Stimulated activated CD8-positive, alpha-beta memory T cell treated with anti-CD3 and anti-CD28 coated beads, Interleukin-15, amount 100 ng/mL, for 24 hours (primary cell): ENCODE data around the gene CCL22.
"Not testable (repeated sequence)": the region's sequence is repeated elsewhere in the genome, so short reads cannot be mapped to it uniquely, and the experiment has no call there.

Experiments used
- DNase-seq: peaks from one replicate; pipeline ENCODE4 v3.0.0-alpha.2; 2020; ENCODE audit warnings: low read depth

The CCL22 gene

DNA sequence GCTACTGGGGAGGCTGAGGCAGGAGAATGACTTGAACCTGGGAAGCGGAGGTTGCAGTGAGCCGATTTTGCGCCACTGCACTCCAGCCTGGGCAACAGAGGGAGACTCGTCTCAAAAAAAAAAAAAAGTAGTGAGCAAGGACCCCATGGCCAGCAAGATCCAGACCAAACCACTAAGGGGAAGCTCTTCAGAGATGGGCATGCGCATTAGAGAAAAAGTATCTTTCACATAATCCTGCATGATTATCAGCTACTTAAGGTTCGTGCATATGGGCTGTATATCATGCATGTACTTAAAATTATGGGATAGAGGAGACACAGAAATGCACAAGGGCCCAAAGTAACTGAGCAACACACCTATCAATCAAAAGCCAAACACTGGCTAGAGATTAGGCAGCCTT is 10.7 kb upstream of the CCL22 start:
- DNase-seq: no peak

DNA sequence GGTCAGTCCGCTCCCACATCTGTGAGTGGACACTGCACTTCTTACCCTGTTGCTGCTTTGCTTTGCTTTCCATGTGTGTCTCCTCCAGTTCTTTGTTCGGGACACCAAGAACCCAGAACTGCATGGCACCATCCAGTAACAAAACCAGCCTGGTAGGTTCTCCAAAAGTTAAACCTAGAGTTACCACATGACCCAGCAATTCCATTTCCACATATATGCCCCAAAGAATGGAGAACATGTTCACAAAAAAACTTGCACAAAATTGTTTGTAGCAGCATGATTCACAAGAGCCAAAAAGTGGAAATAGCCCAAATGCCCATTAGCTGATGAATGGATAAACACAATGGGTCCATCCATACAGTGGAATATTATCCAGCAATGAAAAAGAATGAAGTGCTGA is 10.3 kb upstream of the CCL22 start:
- DNase-seq: no peak

- DNase-seq: no peak
These were observed 9.2 kb upstream of the CCL22 start for GRCh38 chr16:57349212-57350031.

- DNase-seq: no peak
These were observed 5.9 kb upstream of the CCL22 start for GRCh38 chr16:57352636-57353047.

- no peak for DNase-seq
These were observed 4.3 kb upstream of the CCL22 start for GRCh38 chr16:57354311-57354710.

DNA sequence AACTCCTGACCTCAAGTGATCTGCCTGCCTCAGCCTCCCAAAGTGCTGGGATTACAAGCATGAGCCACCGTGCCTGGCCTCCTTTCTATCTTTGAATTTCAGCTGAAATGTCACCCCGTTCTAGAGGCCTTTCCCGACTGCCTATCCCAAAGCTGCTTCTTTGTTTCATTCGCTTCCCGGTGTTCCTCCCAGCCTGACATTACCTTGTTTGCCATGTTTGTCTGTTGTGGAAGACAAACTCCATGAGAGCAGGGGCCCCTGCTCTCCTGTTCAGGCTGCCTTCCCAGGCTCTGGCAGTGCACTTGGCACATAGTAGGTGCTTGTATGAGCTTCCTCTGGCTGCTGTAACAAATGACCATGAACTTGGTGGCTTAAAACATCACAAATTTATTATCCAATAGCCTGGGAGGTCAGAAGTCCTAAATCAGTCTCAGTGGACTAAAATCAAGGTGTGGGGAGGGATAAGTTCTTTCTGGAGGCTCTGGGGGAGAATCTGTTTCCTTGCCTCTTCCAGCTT is 2.6 kb upstream of the CCL22 start:
- DNase-seq: no peak

- no peak for DNase-seq
These were observed 2.0 kb upstream of the CCL22 start for GRCh38 chr16:57356547-57356946.

- no peak for DNase-seq
These were observed 1.1 kb upstream of the CCL22 start for GRCh38 chr16:57357330-57358085.

GRCh38 chr16:57358086-57358420 is 530 bp upstream of the CCL22 start:
- DNase-seq: no peak

DNA sequence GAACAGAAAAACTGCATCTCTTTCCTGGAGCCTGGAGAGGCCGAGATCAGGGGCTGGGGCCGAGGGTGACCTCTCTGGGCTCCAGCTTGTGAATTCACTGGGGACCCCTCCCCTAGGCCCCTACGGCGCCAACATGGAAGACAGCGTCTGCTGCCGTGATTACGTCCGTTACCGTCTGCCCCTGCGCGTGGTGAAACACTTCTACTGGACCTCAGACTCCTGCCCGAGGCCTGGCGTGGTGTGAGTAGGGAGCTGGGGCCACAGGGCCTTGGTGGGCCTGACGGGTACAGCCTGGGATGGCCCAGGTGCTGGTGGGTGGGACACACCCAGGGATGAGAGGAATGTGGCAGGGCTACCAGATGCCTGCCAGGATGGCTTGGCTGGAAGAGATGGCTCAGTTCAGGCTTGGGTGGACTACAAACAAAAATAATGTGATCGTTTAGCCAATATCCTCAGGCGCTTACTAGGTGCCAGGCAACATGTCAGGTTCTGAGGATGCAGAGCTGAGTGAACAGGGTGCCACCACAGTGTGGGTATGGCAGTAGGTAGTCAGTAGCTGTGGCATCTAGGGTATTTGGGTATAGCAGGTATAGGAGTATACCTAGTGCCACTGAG is 1.8 kb downstream of the CCL22 start:
- DNase-seq: no peak

- DNase-seq: no peak
These were observed 2.8 kb downstream of the CCL22 start for GRCh38 chr16:57361404-57361803.

DNA sequence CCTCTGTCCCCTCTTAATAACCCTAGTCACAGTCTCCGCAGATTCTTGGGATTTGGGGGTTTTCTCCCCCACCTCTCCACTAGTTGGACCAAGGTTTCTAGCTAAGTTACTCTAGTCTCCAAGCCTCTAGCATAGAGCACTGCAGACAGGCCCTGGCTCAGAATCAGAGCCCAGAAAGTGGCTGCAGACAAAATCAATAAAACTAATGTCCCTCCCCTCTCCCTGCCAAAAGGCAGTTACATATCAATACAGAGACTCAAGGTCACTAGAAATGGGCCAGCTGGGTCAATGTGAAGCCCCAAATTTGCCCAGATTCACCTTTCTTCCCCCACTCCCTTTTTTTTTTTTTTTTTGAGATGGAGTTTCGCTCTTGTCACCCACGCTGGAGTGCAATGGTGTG is 5.6 kb downstream of the CCL22 start:
- no peak for DNase-seq

GRCh38 chr16:57366544-57367040 is 8.0 kb downstream of the CCL22 start:
- no peak for DNase-seq

- DNase-seq: no peak
These were observed 8.7 kb downstream of the CCL22 start for GRCh38 chr16:57367116-57367752.

- no peak for DNase-seq
These were observed 13.2 kb downstream of the CCL22 start for GRCh38 chr16:57371494-57372371.

GRCh38 chr16:57372372-57373116 is 14.0 kb downstream of the CCL22 start, which contains the start of gene CX3CL1:
Gene CX3CL1 (plus strand): TSS chr16:57372490. CDS start chr16:57372569, 79 bp downstream.
- no peak for DNase-seq

- DNase-seq: no peak
These were observed 14.7 kb downstream of the CCL22 start for GRCh38 chr16:57373117-57373947.

DNA sequence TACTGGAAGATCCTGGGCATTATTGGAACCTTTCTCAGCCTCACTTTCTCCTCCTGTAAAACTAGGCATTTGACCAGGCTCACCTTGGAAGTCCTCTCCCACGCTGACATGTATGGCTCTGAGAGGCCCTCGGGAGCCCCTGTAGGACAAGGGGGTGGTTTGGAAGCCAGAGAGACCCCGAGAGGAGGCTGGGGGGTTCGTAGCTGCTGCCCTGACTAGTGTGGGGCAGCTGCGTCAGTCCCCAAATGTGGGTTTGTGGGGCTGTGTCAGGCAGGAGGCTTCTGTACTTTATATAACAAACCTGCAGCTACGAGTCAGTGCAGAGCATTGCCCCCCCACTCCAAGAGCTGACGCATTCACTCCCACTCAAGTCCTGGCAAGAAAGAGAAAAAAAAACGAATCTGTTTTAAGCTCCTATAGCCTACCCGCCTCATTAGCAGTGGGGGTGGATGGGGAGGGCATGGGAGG is 15.5 kb downstream of the CCL22 start:
- no peak for DNase-seq

DNA sequence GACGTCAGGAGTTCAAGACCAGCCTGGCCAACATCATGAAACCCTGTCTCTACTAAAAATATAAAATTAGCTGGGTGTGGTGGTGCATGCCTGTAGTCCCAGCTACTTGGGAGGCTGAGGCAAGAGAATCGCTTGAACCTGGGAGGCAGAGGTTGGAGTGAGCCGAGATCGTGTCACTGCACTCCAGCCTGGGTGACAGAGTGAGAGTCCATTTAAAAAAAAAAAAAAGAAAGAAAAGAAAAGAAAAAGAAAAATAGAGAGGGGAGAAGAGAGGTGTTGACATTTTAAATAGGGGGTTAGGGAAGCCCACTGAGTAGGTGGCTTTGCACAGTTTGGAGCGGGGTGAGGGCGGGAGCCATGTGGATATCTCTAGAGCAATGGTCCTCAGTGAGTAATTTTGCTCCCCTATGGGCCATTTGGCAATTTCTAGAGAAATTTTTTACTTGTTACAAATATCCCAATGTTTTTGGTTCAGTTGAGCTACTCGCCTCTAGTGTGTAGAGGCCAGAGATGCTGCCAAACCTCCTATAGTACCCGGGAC is 16.4 kb downstream of the CCL22 start:
- not testable (repeated sequence) for DNase-seq
